H1 (cell line): Measurements from ENCODE around the gene PPP2R2C. TPM values are rescaled to one million over a fixed set of nuclear protein-coding genes. Genes with fewer than 3 reads are reported as not detected.

Source experiments
- CTCF ChIA-PET: fragments of 300-600 bp; sonication (Branson Sonifier 250); formaldehyde crosslinking; loops from one replicate; lab custom pipeline; 2021; ENCODE audit not compliant: partially characterized antibody; lab: Charles Lee
- POLR2A ChIA-PET: fragments of 300-600 bp; sonication (Branson Sonifier 250); formaldehyde crosslinking; loops from one replicate; lab custom pipeline; 2021; ENCODE audit warnings: inconsistent platforms; ENCODE audit not compliant: partially characterized antibody; lab: Charles Lee
- DNase-seq, 2 experiments: peaks; one replicate each; pipeline versions ENCODE4 v3.0.0 to v3.0.0-alpha.2; 2010 to 2022; ENCODE audit warnings: low spot score in 2 of 2, low read depth in 1 of 2, mixed read lengths in 1 of 2
- FAIRE-seq: peaks from 2 replicates; lab custom pipeline; 2011; peaks lifted over from hg19 to GRCh38; lab: Jason Lieb, UNC
- H2AFZ ChIP-seq: 2 replicates; pipeline ENCODE4 v1.8.1; 2012; ENCODE audit warnings: low read length, inconsistent platforms
- H2AK5ac ChIP-seq: 2 replicates; pipeline ENCODE4 v1.6.1; 2013; ENCODE audit warnings: low read depth, low read length
- H2BK120ac ChIP-seq: replicated peaks from 2 replicates; pipeline ENCODE3; 2013; ENCODE audit warnings: low read depth, low read length, inconsistent platforms
- H2BK12ac ChIP-seq: 2 replicates; pipeline ENCODE4 v1.6.1; 2013; ENCODE audit warnings: low read depth, low read length
- H2BK15ac ChIP-seq: 2 replicates; pipeline ENCODE4 v1.6.1; 2013; ENCODE audit warnings: low read length
- H2BK20ac ChIP-seq: 2 replicates; pipeline ENCODE4 v1.6.1; 2013; ENCODE audit warnings: low read length
- H2BK5ac ChIP-seq: 2 replicates; pipeline ENCODE4 v1.6.1; 2013; ENCODE audit warnings: low read depth, low read length
- H3K14ac ChIP-seq: 2 replicates; pipeline ENCODE4 v1.6.1; 2013; ENCODE audit warnings: inconsistent platforms; ENCODE audit not compliant: insufficient read length
- H3K18ac ChIP-seq: 2 replicates; pipeline ENCODE4 v1.6.1; 2013; ENCODE audit warnings: low read length; ENCODE audit errors: extremely low read depth
- H3K23ac ChIP-seq: 2 replicates; pipeline ENCODE4 v1.6.1; 2013; ENCODE audit warnings: inconsistent platforms; ENCODE audit not compliant: insufficient read length
- H3K23me2 ChIP-seq: 2 replicates; pipeline ENCODE4 v1.6.1; 2013; ENCODE audit warnings: low read depth, low read length
- H3K27ac ChIP-seq: 2 replicates; pipeline ENCODE4 v1.6.1; 2011; ENCODE audit warnings: low read depth, low read length, inconsistent platforms
- H3K27me3 ChIP-seq, 4 experiments: replicated peaks in 1 of 4; 1 replicate in 1 of 4; 2 replicates in 3 of 4; pipeline versions ENCODE4 v1.6.1 to v1.8.1; 2011 to 2013; ENCODE audit warnings: low read length in 3 of 4, mild to moderate bottlenecking in 3 of 4, inconsistent platforms in 2 of 4, mixed read lengths in 2 of 4, moderate library complexity in 1 of 4; ENCODE audit not compliant: control insufficient read depth in 3 of 4, insufficient read depth in 3 of 4; ENCODE audit errors: extremely low read depth in 1 of 4
- H3K36me3 ChIP-seq, 4 experiments: 2 replicates each; pipeline versions ENCODE4 v1.6.1 to v1.8.1; 2011 to 2013; ENCODE audit warnings: mild to moderate bottlenecking in 4 of 4, low read length in 3 of 4, moderate library complexity in 2 of 4, control low read depth in 1 of 4, inconsistent platforms in 1 of 4; ENCODE audit not compliant: insufficient read depth in 4 of 4, control insufficient read depth in 2 of 4
- H3K4ac ChIP-seq: replicated peaks from 2 replicates; pipeline ENCODE3; 2013; ENCODE audit warnings: low read length, low read depth, mixed read lengths, inconsistent platforms; ENCODE audit not compliant: insufficient read length
- H3K4me1 ChIP-seq, 4 experiments: replicated peaks in 1 of 4; 1 replicate in 1 of 4; 2 replicates in 3 of 4; pipeline versions ENCODE4 v1.6.1 to v1.8.1; 2011 to 2013; ENCODE audit warnings: low read length in 3 of 4, inconsistent platforms in 2 of 4, mixed read lengths in 1 of 4; ENCODE audit not compliant: insufficient read depth in 4 of 4, control insufficient read depth in 3 of 4
- H3K4me2 ChIP-seq, 2 experiments: 2 replicates each; pipeline versions ENCODE4 v1.6.1 to v1.8.1; 2011 to 2013; ENCODE audit warnings: low read depth in 2 of 2, low read length in 2 of 2, control low read depth in 1 of 2, inconsistent platforms in 1 of 2, mild to moderate bottlenecking in 1 of 2; ENCODE audit not compliant: insufficient read depth in 1 of 2
- H3K4me3 ChIP-seq, 4 experiments: fragments of 200-600, 300-600 bp in 1 of 4; sonication (generic), shearing (Covaris generic), sonication (Bioruptor Twin) in 1 of 4; 2 replicates each; pipeline versions ENCODE4 v1.5.1 to v1.8.1; 2011 to 2016; ENCODE audit warnings: low read length in 4 of 4, low read depth in 3 of 4, control low read depth in 2 of 4, inconsistent platforms in 2 of 4, mild to moderate bottlenecking in 2 of 4, mixed read lengths in 1 of 4, moderate library complexity in 1 of 4; ENCODE audit not compliant: insufficient read depth in 2 of 4; ENCODE audit errors: extremely low read depth in 1 of 4
- H3K56ac ChIP-seq: replicated peaks from 2 replicates; pipeline ENCODE3; 2013; ENCODE audit warnings: low read depth, mild to moderate bottlenecking, mixed read lengths, low read length, inconsistent platforms; ENCODE audit not compliant: insufficient read length
- H3K79me1 ChIP-seq: 2 replicates; pipeline ENCODE4 v1.6.1; 2013; ENCODE audit warnings: low read depth, low read length, control low read depth
- H3K79me2 ChIP-seq, 2 experiments: 2 replicates each; pipeline versions ENCODE4 v1.6.1 to v1.8.1; 2012 to 2013; ENCODE audit warnings: low read length in 2 of 2, mild to moderate bottlenecking in 2 of 2, inconsistent platforms in 1 of 2; ENCODE audit not compliant: insufficient read depth in 2 of 2, control insufficient read depth in 1 of 2
- H3K9ac ChIP-seq, 4 experiments: replicated peaks in 1 of 4; 1 replicate in 1 of 4; 2 replicates in 3 of 4; pipeline versions ENCODE4 v1.6.1 to v1.8.1; 2011 to 2013; ENCODE audit warnings: low read depth in 3 of 4, low read length in 3 of 4, control low read depth in 2 of 4, mild to moderate bottlenecking in 2 of 4, moderate library complexity in 2 of 4, inconsistent platforms in 1 of 4; ENCODE audit errors: extremely low read depth in 1 of 4
- H3K9me3 ChIP-seq, 2 experiments: 2 replicates each; pipeline versions ENCODE4 v1.6.1 to v1.8.1; 2012 to 2013; ENCODE audit warnings: mild to moderate bottlenecking in 2 of 2, moderate library complexity in 2 of 2, control low read depth in 1 of 2, inconsistent platforms in 1 of 2, low read depth in 1 of 2, low read length in 1 of 2, mixed read lengths in 1 of 2; ENCODE audit not compliant: insufficient read depth in 2 of 2
- H4K20me1 ChIP-seq, 2 experiments: replicated peaks in 1 of 2; 2 replicates each; pipeline versions ENCODE3 to v1.8.1; 2011 to 2013; ENCODE audit warnings: inconsistent platforms in 2 of 2, low read length in 2 of 2, mild to moderate bottlenecking in 1 of 2; ENCODE audit not compliant: insufficient read depth in 2 of 2, control insufficient read depth in 1 of 2
- H4K5ac ChIP-seq: 2 replicates; pipeline ENCODE4 v1.6.1; 2013; ENCODE audit warnings: low read length, low read depth, mixed read lengths, inconsistent platforms; ENCODE audit not compliant: insufficient read length
- H4K8ac ChIP-seq: 2 replicates; pipeline ENCODE4 v1.8.0; 2013; ENCODE audit warnings: mild to moderate bottlenecking, moderate library complexity, low read length, inconsistent platforms; ENCODE audit not compliant: insufficient read depth; ENCODE audit errors: extremely low read depth
- H4K91ac ChIP-seq: replicated peaks from 2 replicates; pipeline ENCODE3; 2013; ENCODE audit warnings: low read length, mixed read lengths, inconsistent platforms; ENCODE audit not compliant: insufficient read length
- JUN ChIP-seq: IDR thresholded peaks from 2 replicates; pipeline ENCODE4 v1.6.1; 2011; ENCODE audit warnings: low read depth, mild to moderate bottlenecking, improper control_type of control experiment, low read length
- PHF8 ChIP-seq: fragments of 200-600 bp; sonication (generic); conservative IDR thresholded peaks from 2 replicates; pipeline ENCODE4 v1.7.1; 2012; ENCODE audit warnings: low read depth, mild to moderate bottlenecking, inconsistent platforms, low read length, moderate library complexity
- SUZ12 ChIP-seq: fragments of 200-600 bp; sonication (generic); IDR thresholded peaks from 2 replicates; pipeline ENCODE4 v1.6.1; 2012; ENCODE audit warnings: mild to moderate bottlenecking, inconsistent platforms, low read length, moderate library complexity, mixed read lengths
- whole genome bisulfite sequencing, 2 experiments: shearing (Covaris generic) in 1 of 2; methylation state at CpG; one replicate each; pipeline versions ENCODE4 v1.1.6 to v1.1.7; 2013 to 2015; ENCODE audit warnings: low lambda C conversion rate in 2 of 2, mixed read lengths in 2 of 2, inconsistent platforms in 1 of 2, low coverage in 1 of 2, missing lambda C conversion rate in 1 of 2; ENCODE audit not compliant: insufficient replicate concordance in 2 of 2, insufficient coverage in 1 of 2, insufficient read length in 1 of 2; ENCODE audit errors: extremely low coverage in 1 of 2, missing lambda C conversion rate in 1 of 2; 5-methylcytosine and 5-hydroxymethylcytosine counted together
- polyA plus RNA-seq, 7 experiments: library from polyadenylated mRNA; depleted of rRNA in 3 of 7; stranded (reverse) in 5 of 7; unstranded in 2 of 7; fragments of >200 nt in 5 of 7; fragments of 200-250 nt in 2 of 7; gene quantifications; 1 replicate in 5 of 7; 2 replicates in 1 of 7; 4 replicates in 1 of 7; pipeline versions ENCODE4 v1.2.1 to v1.2.3, GENCODE V29; 2011 to 2013; ENCODE audit warnings: missing spikeins in 2 of 7, mixed read lengths in 2 of 7
- total RNA-seq: library from RNA; stranded (reverse); fragmentation: NEBNext Ultra II Directional; extraction: Animal tissue kit (Norgen Biotek cat#: 25700); gene quantifications from 2 replicates; pipeline ENCODE4 v1.2.1, GENCODE V29; 2021

Gene PPP2R2C
- total and polyA plus RNA-seq, 2 of the 8 experiments (the other 6 are each of a cell fraction or from before 2014, with no cell fraction given), result 6.4 TPM

- no peak overlapping the region for H3K4me3 ChIP-seq
- TF ChIP-seq PHF8, result no peak
- no peak for TF ChIP-seq SUZ12
- TF ChIP-seq JUN, result no peak
- TF ChIP-seq, all 59 proteins: peak for 0
- peaks cover 0 to 8% (median 3%) of the 10 kb centered on the region in 4 experiments; a peak in 3 of 7 replicates for H3K4me1 ChIP-seq
- no peaks in the 10 kb centered on the region for H3K36me3 ChIP-seq
- H3K79me1 ChIP-seq, result no peaks in the 10 kb centered on the region
- no peak overlapping the region for H3K27ac ChIP-seq
- H2BK5ac ChIP-seq, result no peak overlapping the region
- H3K23ac ChIP-seq, result no peak overlapping the region
- no peak overlapping the region for H3K4ac ChIP-seq
- H3K18ac ChIP-seq, result no peak overlapping the region
- FAIRE-seq (no peak), DNase-seq (no peak)
- H3K27me3 ChIP-seq, result no peaks in the 10 kb centered on the region
- H2BK120ac ChIP-seq, result no peak overlapping the region
- no peak overlapping the region for H3K9ac ChIP-seq
- no peak overlapping the region for H2BK12ac ChIP-seq
- no peak overlapping the region for H3K4me2 ChIP-seq
- H2BK20ac ChIP-seq, result no peak overlapping the region
- H4K20me1 ChIP-seq, result no peaks in the 10 kb centered on the region
- POLR2A ChIA-PET, result interaction anchor here (1.2 to 1.4 kb wide), 2 partner anchors 9 to 15 kb away, joined by 3 to 4 read pairs; no protein-coding TSS in a partner anchor
- CTCF ChIA-PET, result interaction anchor here (0.5 to 22.3 kb wide), 8 partner anchors 9 to 435 kb away, joined by 3 to 908 read pairs (median 6); partner anchors contain the start of gene WFS1
- no peak overlapping the region for H2BK15ac ChIP-seq
- H2AFZ ChIP-seq, result no peak overlapping the region
- H4K5ac ChIP-seq, result no peak overlapping the region
- H4K8ac ChIP-seq, result no peak overlapping the region
- H3K79me2 ChIP-seq, result no peaks in the 10 kb centered on the region
- no peak overlapping the region for H3K56ac ChIP-seq
- WGBS, 2 experiments, result 91% methylated on average over 33 of the region's 33 CpGs; no CpG with 5 or more reads in 1 of the 2 experiments
- no peak overlapping the region for H2AK5ac ChIP-seq
- H4K91ac ChIP-seq, result no peak overlapping the region
- H3K9me3 ChIP-seq, result no peaks in the 10 kb centered on the region; a peak in 1 of 4 replicates
- no peaks in the 10 kb centered on the region for H3K23me2 ChIP-seq
- no peak overlapping the region for H3K14ac ChIP-seq
Measured at GRCh38 chr4:6322761-6323566, 149.4 kb downstream of the PPP2R2C start.
